OCI-LY1 (cell line): ENCODE measurements around the gene ALG2.

ENCODE experiments used
- CTCF ChIP-seq: fragments of 200-600 bp; sonication (generic), shearing (Covaris generic); IDR thresholded peaks from 2 replicates; pipeline ENCODE4 v1.5.1; 2017; ENCODE audit warnings: mild to moderate bottlenecking, antibody characterized with exemption, low read length, moderate library complexity, mixed read lengths
- EZH2 ChIP-seq: fragments of 200-600 bp; sonication (generic), shearing (Covaris generic); IDR thresholded peaks from 2 replicates; pipeline ENCODE4 v1.8.0; 2017; ENCODE audit warnings: borderline replicate concordance, mixed run types, mild to moderate bottlenecking, antibody characterized with exemption, low read length, moderate library complexity, mixed read lengths

DNA sequence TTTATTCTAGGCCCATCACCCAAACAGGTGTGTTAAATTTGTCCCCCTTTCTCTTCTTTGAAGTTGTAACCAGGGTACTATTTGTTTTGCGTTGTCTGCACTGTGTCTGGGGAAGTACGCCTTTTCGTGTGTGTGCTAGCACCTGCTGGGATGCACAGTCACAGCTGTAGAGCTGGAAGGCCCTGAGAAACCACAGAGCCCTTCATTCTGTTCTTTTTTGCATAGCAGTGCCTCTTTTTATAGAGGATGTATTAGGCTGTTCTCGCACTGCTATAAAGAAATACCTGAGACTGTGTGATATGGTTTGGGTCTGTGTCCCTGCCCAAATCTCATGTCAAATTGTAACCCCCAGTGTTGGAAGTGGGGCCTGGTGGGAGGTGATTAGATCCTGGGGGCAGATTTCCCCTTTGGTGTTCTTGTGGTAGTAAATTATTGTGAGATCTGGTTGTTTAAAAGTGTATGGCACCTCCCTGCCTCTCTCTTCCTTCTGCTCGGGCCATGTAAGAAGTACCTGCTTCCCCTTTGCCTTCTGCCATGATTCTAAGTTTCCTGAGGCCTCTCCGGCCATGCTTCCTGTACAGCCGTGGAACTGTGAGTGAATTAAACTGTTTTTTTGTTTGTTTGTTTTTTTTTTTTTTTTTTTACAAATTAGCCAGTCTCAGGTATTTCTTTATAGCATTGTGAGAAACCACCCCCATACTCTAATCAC lies 14.3 kb upstream of the ALG2 start:
- TF ChIP-seq EZH2 (no peak), CTCF (no peak)
